ENCODE results near the gene CLEC5A. TPM values are rescaled to one million over a fixed set of nuclear protein-coding genes. Genes with fewer than 3 reads are reported as not detected.

CLEC5A gene
- total and polyA plus RNA-seq, 2 experiments from 2014 or later: not detected

DNA sequence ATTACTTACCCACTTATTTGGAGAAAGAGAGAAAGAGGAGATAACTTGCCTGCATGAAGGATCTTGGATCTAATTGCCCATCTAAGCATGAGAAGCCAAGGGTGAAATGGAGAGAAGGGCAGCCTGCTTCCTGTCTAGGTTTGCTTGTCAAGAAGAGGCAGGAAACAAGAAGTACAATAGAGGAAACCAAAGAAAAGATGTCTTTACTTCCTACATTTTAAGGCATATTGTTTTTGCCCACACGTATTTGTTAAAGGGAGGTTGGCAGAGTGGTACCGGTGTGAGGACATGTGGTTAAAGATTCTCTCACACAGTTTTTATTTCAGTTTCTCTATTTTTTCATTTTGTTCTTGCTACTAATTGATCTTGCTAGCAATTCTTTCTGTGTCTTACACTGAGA lies 32.8 kb upstream of the CLEC5A start:
- H3K27ac ChIP-seq: no peak overlapping the region
- TF ChIP-seq, protein P1, sequence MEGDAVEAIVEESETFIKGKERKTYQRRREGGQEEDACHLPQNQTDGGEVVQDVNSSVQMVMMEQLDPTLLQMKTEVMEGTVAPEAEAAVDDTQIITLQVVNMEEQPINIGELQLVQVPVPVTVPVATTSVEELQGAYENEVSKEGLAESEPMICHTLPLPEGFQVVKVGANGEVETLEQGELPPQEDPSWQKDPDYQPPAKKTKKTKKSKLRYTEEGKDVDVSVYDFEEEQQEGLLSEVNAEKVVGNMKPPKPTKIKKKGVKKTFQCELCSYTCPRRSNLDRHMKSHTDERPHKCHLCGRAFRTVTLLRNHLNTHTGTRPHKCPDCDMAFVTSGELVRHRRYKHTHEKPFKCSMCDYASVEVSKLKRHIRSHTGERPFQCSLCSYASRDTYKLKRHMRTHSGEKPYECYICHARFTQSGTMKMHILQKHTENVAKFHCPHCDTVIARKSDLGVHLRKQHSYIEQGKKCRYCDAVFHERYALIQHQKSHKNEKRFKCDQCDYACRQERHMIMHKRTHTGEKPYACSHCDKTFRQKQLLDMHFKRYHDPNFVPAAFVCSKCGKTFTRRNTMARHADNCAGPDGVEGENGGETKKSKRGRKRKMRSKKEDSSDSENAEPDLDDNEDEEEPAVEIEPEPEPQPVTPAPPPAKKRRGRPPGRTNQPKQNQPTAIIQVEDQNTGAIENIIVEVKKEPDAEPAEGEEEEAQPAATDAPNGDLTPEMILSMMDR (IDR thresholded peaks at IDR 0.05; ENCODE audit: poor library complexity): no peak
- TF ChIP-seq EZH2phosphoT487 (IDR thresholded peaks at IDR 0.05; ENCODE audit: low read depth, severe bottlenecking, unreplicated experiment): no peak
- TF ChIP-seq EZH2 (IDR thresholded peaks at IDR 0.05; ENCODE audit: borderline replicate concordance): no peak
- no peaks in the 10 kb centered on the region for H3K79me2 ChIP-seq
- H3K4me2 ChIP-seq: no peak overlapping the region
- no peaks in the 10 kb centered on the region for H3K9me3 ChIP-seq (ENCODE audit: low read depth)
- no peak overlapping the region for H3K4me3 ChIP-seq
- DNase-seq (ENCODE audit: low spot score): no peak
- 96% methylated on average over 2 of the region's 2 CpGs for WGBS (ENCODE audit: low lambda C conversion rate, missing lambda C conversion rate)
- H3K27me3 ChIP-seq: no peaks in the 10 kb centered on the region
- no peak overlapping the region for H2AFZ ChIP-seq
- H3K4me1 ChIP-seq (ENCODE audit: insufficient read depth): no peaks in the 10 kb centered on the region
- H3K9me2 ChIP-seq (replicated peaks; ENCODE audit: insufficient read depth): no peaks in the 10 kb centered on the region
- no peaks in the 10 kb centered on the region for H3K36me3 ChIP-seq (replicated peaks; ENCODE audit: insufficient read depth, low read depth)
- H4K20me1 ChIP-seq (ENCODE audit: insufficient read depth, poor library complexity, severe bottlenecking): no peaks in the 10 kb centered on the region

DNA sequence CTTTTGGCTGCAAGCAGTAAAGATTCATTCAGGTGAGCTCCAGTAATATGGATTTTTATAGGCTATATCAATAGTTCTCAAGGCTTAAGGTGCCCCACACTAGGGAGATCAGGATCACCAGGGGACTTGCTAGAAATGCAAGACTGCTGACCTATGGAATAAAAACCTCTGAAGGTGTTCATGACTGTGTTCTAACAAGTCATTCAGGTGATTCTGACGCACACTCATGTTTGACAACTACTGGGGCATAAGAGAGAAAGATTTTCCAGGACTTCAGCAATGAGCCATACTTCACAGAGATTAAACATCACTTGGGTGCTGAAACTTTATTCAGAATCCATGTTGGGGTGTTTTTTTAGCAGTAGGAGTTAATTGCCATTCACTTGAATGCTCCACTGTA lies 31.6 kb upstream of the CLEC5A start:
- 83% methylated on average over 1 of the region's 1 CpG for WGBS (ENCODE audit: low lambda C conversion rate, missing lambda C conversion rate)

DNA sequence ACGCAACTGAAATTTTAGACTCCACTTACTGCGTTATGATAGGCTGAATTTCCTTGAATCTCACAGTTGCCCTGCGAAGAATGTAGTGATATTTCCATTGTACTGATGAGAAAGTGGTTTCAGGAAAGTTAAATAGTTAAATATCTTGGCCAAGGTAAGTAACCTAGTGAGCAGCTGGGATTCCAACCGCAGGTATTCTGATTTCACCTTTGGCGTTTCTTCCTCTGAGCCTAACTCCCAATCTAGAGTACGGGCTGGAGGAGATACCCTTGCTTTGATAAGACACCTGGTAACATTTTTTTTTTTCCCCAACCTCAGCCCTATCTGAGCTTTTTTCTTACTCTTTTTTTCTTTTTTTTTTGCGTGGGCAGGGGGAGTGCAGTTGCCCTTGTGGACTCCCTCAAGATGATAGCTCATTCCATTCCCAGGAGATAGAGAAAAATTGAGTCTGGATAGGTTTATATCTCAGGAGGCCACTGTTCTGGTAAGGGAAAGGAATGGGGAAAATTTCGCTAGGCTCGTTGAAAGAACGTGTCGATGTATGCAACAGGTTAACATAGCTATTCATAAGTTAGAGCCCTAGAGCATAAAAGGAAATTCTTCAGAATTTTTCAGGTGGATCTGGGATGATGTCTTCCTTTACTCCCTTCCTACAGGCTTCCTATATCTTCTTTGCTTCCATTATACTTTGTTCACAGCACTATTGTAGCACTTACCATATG lies 29.9 kb upstream of the CLEC5A start:
- no peaks in the 10 kb centered on the region for H3K79me2 ChIP-seq
- no peaks in the 10 kb centered on the region for H3K4me1 ChIP-seq (ENCODE audit: insufficient read depth)
- peak overlapping the region; percentile 76 for H3K4me2 ChIP-seq
- H3K9me2 ChIP-seq (replicated peaks; ENCODE audit: insufficient read depth): no peaks in the 10 kb centered on the region
- no peak overlapping the region for H3K27ac ChIP-seq
- no peak overlapping the region for H2AFZ ChIP-seq
- TF ChIP-seq EZH2 (IDR thresholded peaks at IDR 0.05; ENCODE audit: borderline replicate concordance) (no peak), EZH2phosphoT487 (IDR thresholded peaks at IDR 0.05; ENCODE audit: low read depth, severe bottlenecking, unreplicated experiment) (no peak)
- TF ChIP-seq, protein P1 (IDR thresholded peaks at IDR 0.05; ENCODE audit: poor library complexity): no peak
- 48% methylated on average over 11 of the region's 11 CpGs for WGBS (ENCODE audit: low lambda C conversion rate, missing lambda C conversion rate)
- H4K20me1 ChIP-seq (ENCODE audit: insufficient read depth, poor library complexity, severe bottlenecking): no peaks in the 10 kb centered on the region
- DNase-seq (ENCODE audit: low spot score): no peak
- no peaks in the 10 kb centered on the region for H3K27me3 ChIP-seq
- H3K36me3 ChIP-seq (replicated peaks; ENCODE audit: insufficient read depth, low read depth): no peaks in the 10 kb centered on the region
- no peaks in the 10 kb centered on the region for H3K9me3 ChIP-seq (ENCODE audit: low read depth)
- no peak overlapping the region for H3K4me3 ChIP-seq

More for the DNA sequence above, 31.6 kb upstream of the CLEC5A start:
- H3K27me3 ChIP-seq: no peaks in the 10 kb centered on the region
- no peaks in the 10 kb centered on the region for H3K36me3 ChIP-seq (replicated peaks; ENCODE audit: insufficient read depth, low read depth)
- no peaks in the 10 kb centered on the region for H3K79me2 ChIP-seq
- TF ChIP-seq, protein P1 (IDR thresholded peaks at IDR 0.05; ENCODE audit: poor library complexity): no peak
- TF ChIP-seq EZH2phosphoT487 (IDR thresholded peaks at IDR 0.05; ENCODE audit: low read depth, severe bottlenecking, unreplicated experiment) (no peak), EZH2 (IDR thresholded peaks at IDR 0.05; ENCODE audit: borderline replicate concordance) (no peak)
- no peak overlapping the region for H2AFZ ChIP-seq
- no peaks in the 10 kb centered on the region for H3K4me1 ChIP-seq (ENCODE audit: insufficient read depth)
- H4K20me1 ChIP-seq (ENCODE audit: insufficient read depth, poor library complexity, severe bottlenecking): no peaks in the 10 kb centered on the region
- H3K4me2 ChIP-seq: no peak overlapping the region
- DNase-seq (ENCODE audit: low spot score): no peak
- no peaks in the 10 kb centered on the region for H3K9me3 ChIP-seq (ENCODE audit: low read depth)
- no peak overlapping the region for H3K4me3 ChIP-seq
- no peak overlapping the region for H3K27ac ChIP-seq
- no peaks in the 10 kb centered on the region for H3K9me2 ChIP-seq (replicated peaks; ENCODE audit: insufficient read depth)
